ENCODE results near the gene P2RY4.
"Not testable (repeated sequence)": the region's sequence is repeated elsewhere in the genome, so short reads cannot be mapped to it uniquely, and the experiment has no call there.

The P2RY4 gene

GRCh38 chrX:70226048-70226447 is 34.0 kb downstream of the P2RY4 start:
- TF ChIP-seq Cebpa-rat (IDR thresholded peaks at IDR 0.05): no peak

GRCh38 chrX:70219938-70220764 is 39.9 kb downstream of the P2RY4 start:
- Histone ChIP-seq H3K27ac (no peak overlapping the region), H4K20me1 (no peaks in the 10 kb centered on the region; a peak in 2 of 22 replicates), H3K4me1 (peaks cover 0 to 3% (median 0%) of the 10 kb centered on the region in 10 experiments; a peak in 2 of 20 replicates), H3K9ac (no peak overlapping the region), H3K27me3 (peaks cover 71 to 95% (median 87%) of the 10 kb centered on the region in 11 experiments), H3K36me3 (no peaks in the 10 kb centered on the region), H3K4me2 (no peak overlapping the region), H3K4me3 (no peak overlapping the region), H3K9me3 (replicated peaks in 1 of 11) (peaks cover 28 to 34% (median 31%) of the 10 kb centered on the region in 11 experiments)
- TF ChIP-seq Cebpa-rat (IDR thresholded peaks at IDR 0.05): no peak

More at GRCh38 chrX:70226048-70226447, 34.0 kb downstream of the P2RY4 start:
- Histone ChIP-seq H3K4me1 (no peaks in the 10 kb centered on the region), H3K9ac (no peak overlapping the region), H3K9me3 (replicated peaks in 1 of 11) (no peaks in the 10 kb centered on the region), H3K36me3 (no peaks in the 10 kb centered on the region), H4K20me1 (no peaks in the 10 kb centered on the region), H3K27ac (no peak overlapping the region), H3K27me3 (peaks cover 65 to 98% (median 91%) of the 10 kb centered on the region in 11 experiments), H3K4me3 (no peak overlapping the region), H3K4me2 (no peak overlapping the region)

- H3K4me3 ChIP-seq; H3K9ac ChIP-seq; H3K27ac ChIP-seq; H3K36me3 ChIP-seq; H4K20me1 ChIP-seq; H3K4me1 ChIP-seq; H3K4me2 ChIP-seq; H3K9me3 ChIP-seq (replicated peaks in 1 of 11): not testable (repeated sequence)
- H3K27me3 ChIP-seq: peaks cover 19 to 55% (median 34%) of the 10 kb centered on the region in 11 experiments
These were observed 50.4 kb downstream of the P2RY4 start for GRCh38 chrX:70209570-70209969.

- no peak overlapping the region for H3K4me3 ChIP-seq
- no peaks in the 10 kb centered on the region for H3K4me1 ChIP-seq
- H3K27me3 ChIP-seq: peaks cover 30 to 65% (median 45%) of the 10 kb centered on the region in 11 experiments
- H3K9ac ChIP-seq: no peak overlapping the region
- no peak overlapping the region for H3K27ac ChIP-seq
- no peaks in the 10 kb centered on the region for H3K36me3 ChIP-seq
- H3K9me3 ChIP-seq (replicated peaks in 1 of 11): peaks cover 0 to 8% (median 0%) of the 10 kb centered on the region in 11 experiments; a peak in 1 of 22 replicates
- no peak overlapping the region for H3K4me2 ChIP-seq
- no peak for TF ChIP-seq Cebpa-rat (IDR thresholded peaks at IDR 0.05)
- H4K20me1 ChIP-seq: no peaks in the 10 kb centered on the region
These were observed 51.5 kb downstream of the P2RY4 start for GRCh38 chrX:70208479-70208878.
